HepG2 (cell line): ENCODE measurements around the gene ETV6. TPM values are rescaled to one million over a fixed set of nuclear protein-coding genes. Genes with fewer than 3 reads are reported as not detected.

Experiments
- ATAC-seq: fragments of 200-7000 bp; cut with Tn5 transposase; 3 replicates; pipeline ENCODE4 v1.9.1; 2020; ENCODE audit warnings: mild to moderate bottlenecking, moderate library complexity
- BruUV-seq: library from RNA; stranded (reverse); fragments of 400-500 nt; replicated peaks from 2 replicates; lab custom pipeline; 2021; lab: Mats Ljungman, UMichigan
- CTCF ChIA-PET: fragments of 300-600 bp; formaldehyde crosslinking; extraction: SDS; loops from one replicate; lab custom pipeline; 2021; ENCODE audit warnings: low total read pairs, inconsistent platforms, low intra/inter-chr PET ratio; lab: Yijun Ruan, JAX
- POLR2A ChIA-PET: fragments of 350-600 bp; sonication (Branson Sonifier 250); formaldehyde crosslinking; loops from one replicate; lab custom pipeline; 2020; ENCODE audit warnings: antibody characterized with exemption, inconsistent platforms; lab: Yijun Ruan, JAX
- DNase-seq: peaks from one replicate; pipeline ENCODE4 v3.0.0-alpha.2; 2015; ENCODE audit warnings: low spot score
- FAIRE-seq: peaks from 3 replicates; lab custom pipeline; 2011; peaks lifted over from hg19 to GRCh38; lab: Jason Lieb, UNC
- H2AFZ ChIP-seq: one replicate; pipeline ENCODE4 v1.6.1; 2011; ENCODE audit warnings: low read length, inconsistent platforms
- H3K27ac ChIP-seq: fragments of 300-600 bp; 3 replicates; pipeline ENCODE4 v1.8.0; 2011; ENCODE audit warnings: mixed run types, mild to moderate bottlenecking, mixed read lengths, low read length, inconsistent platforms; ENCODE audit not compliant: insufficient read depth; ENCODE audit errors: extremely low read length
- H3K27me3 ChIP-seq, 2 experiments: fragments of 200-600 bp in 1 of 2; 2 replicates in 1 of 2; 3 replicates in 1 of 2; pipeline versions ENCODE4 v1.6.0 to v1.8.0; 2011; ENCODE audit warnings: low read length in 2 of 2, mild to moderate bottlenecking in 2 of 2, moderate library complexity in 2 of 2, inconsistent platforms in 1 of 2; ENCODE audit not compliant: insufficient read depth in 2 of 2, control insufficient read depth in 1 of 2
- H3K36me3 ChIP-seq, 2 experiments: fragments of 200-600 bp in 1 of 2; replicated peaks in 1 of 2; 2 replicates in 1 of 2; 3 replicates in 1 of 2; pipeline versions ENCODE4 v1.5.1 to v1.8.0; 2011; ENCODE audit warnings: low read length in 2 of 2, inconsistent platforms in 1 of 2; ENCODE audit not compliant: insufficient read depth in 2 of 2, control insufficient read depth in 1 of 2
- H3K4me1 ChIP-seq: 2 replicates; pipeline ENCODE4 v1.5.1; 2012; ENCODE audit warnings: low read length, inconsistent platforms; ENCODE audit not compliant: insufficient read depth
- H3K4me2 ChIP-seq: 2 replicates; pipeline ENCODE4 v1.6.0; 2011; ENCODE audit warnings: low read depth, low read length, inconsistent platforms
- H3K4me3 ChIP-seq, 3 experiments: fragments of 200-600 bp in 1 of 3; sonication (generic), shearing (Covaris generic) in 1 of 3; replicated peaks in 1 of 3; 2 replicates each; pipeline ENCODE4 v1.5.1; 2011 to 2016; ENCODE audit warnings: low read length in 3 of 3, inconsistent platforms in 2 of 3, low read depth in 2 of 3, mild to moderate bottlenecking in 2 of 3, control low read depth in 1 of 3, mixed read lengths in 1 of 3; ENCODE audit not compliant: insufficient read depth in 1 of 3
- H3K79me2 ChIP-seq: one replicate; pipeline ENCODE4 v1.6.1; 2011; ENCODE audit warnings: low read length, inconsistent platforms; ENCODE audit not compliant: insufficient read depth
- H3K9ac ChIP-seq: 2 replicates; pipeline ENCODE4 v1.6.0; 2011; ENCODE audit warnings: mild to moderate bottlenecking, low read depth, low read length, inconsistent platforms; ENCODE audit not compliant: insufficient read depth
- H3K9me3 ChIP-seq: 2 replicates; pipeline ENCODE4 v1.5.1; 2012; ENCODE audit warnings: mild to moderate bottlenecking, low read length
- H4K20me1 ChIP-seq: 2 replicates; pipeline ENCODE4 v1.6.0; 2011; ENCODE audit warnings: inconsistent platforms, mild to moderate bottlenecking, low read length, moderate library complexity; ENCODE audit not compliant: insufficient read depth
- CC2D1A ChIP-seq: sonication (generic); formaldehyde crosslinking; IDR thresholded peaks from 2 replicates; pipeline ENCODE4 v1.8.1; 2023; ENCODE audit warnings: mild to moderate bottlenecking, missing genetic modification reagents
- HOXD1 ChIP-seq: sonication (generic); formaldehyde crosslinking; IDR thresholded peaks from 2 replicates; pipeline ENCODE4 v1.5.0; 2020; ENCODE audit warnings: missing genetic modification reagents
- KLF6 ChIP-seq: IDR thresholded peaks from 2 replicates; pipeline ENCODE4 v1.8.0; 2016; ENCODE audit warnings: missing biosample characterization, missing genetic modification reagents
- REL ChIP-seq: sonication (generic); formaldehyde crosslinking; conservative IDR thresholded peaks from 2 replicates; pipeline ENCODE4 v1.8.0; 2022; ENCODE audit warnings: mild to moderate bottlenecking, missing genetic modification reagents, moderate library complexity
- SNAPC2 ChIP-seq: sonication (generic); formaldehyde crosslinking; IDR thresholded peaks from 2 replicates; pipeline ENCODE4 v1.8.1; 2022; ENCODE audit warnings: mild to moderate bottlenecking, missing genetic modification reagents
- SRF ChIP-seq: IDR thresholded peaks from 2 replicates; pipeline ENCODE4 v1.6.1; 2011; ENCODE audit warnings: mild to moderate bottlenecking, low read depth, low read length, moderate library complexity
- U2AF1 ChIP-seq: fragments of 200-400 bp; formaldehyde crosslinking; optimal IDR thresholded peaks from 2 replicates; pipeline ENCODE3; 2017; ENCODE audit warnings: mild to moderate bottlenecking, low read depth, low read length
- ZNF274 ChIP-seq: sonication (generic); formaldehyde crosslinking; IDR thresholded peaks from 2 replicates; pipeline ENCODE4 v1.5.1; 2020; ENCODE audit warnings: mild to moderate bottlenecking, missing genetic modification reagents
- WGBS: methylation state at CpG from one replicate; pipeline ENCODE4 v1.1.6; 2017; ENCODE audit warnings: low lambda C conversion rate; 5-methylcytosine and 5-hydroxymethylcytosine counted together
- in situ Hi-C: cut with HindIII; loops from 2 replicates; pipeline ENCODE4 v1.10.0; 2017; ENCODE audit warnings: low pct_unique_long_range_greater_than_20kb; ENCODE audit not compliant: extremely low pct_ligation_motif_present
- intact Hi-C: fragments of 100-400 bp; cut with micrococcal nuclease; formaldehyde crosslinking; loops from one replicate; pipeline ENCODE4 v1.10.0; 2022; ENCODE audit not compliant: unreplicated experiment
- polyA plus RNA-seq, 8 experiments: library from polyadenylated mRNA; depleted of rRNA in 3 of 8; stranded (reverse) in 7 of 8; unstranded in 1 of 8; fragments of >200 nt; fragmentation: Illumina TruSeq in 4 of 8; extraction: Trizol in 4 of 8; gene quantifications; 2 replicates each; pipeline versions ENCODE4 v1.2.1 to v1.2.3, GENCODE V29; 2011 to 2016; ENCODE audit warnings: low read depth in 4 of 8, missing spikeins in 1 of 8, mixed read lengths in 1 of 8; ENCODE audit not compliant: insufficient read depth in 1 of 8
- total RNA-seq, 5 experiments: library from RNA; depleted of rRNA; stranded (reverse); fragments of >200 nt; fragmentation: Illumina TruSeq; extraction: Trizol; gene quantifications; 2 replicates each; pipeline ENCODE4 v1.2.3, GENCODE V29; 2016; ENCODE audit warnings: low read depth in 1 of 5
- TF ChIP-seq, protein P1 (sequence below): sonication (generic); formaldehyde crosslinking; IDR thresholded peaks from 2 replicates; pipeline ENCODE4 v1.4.0; 2020; ENCODE audit warnings: mild to moderate bottlenecking, missing genetic modification reagents
- TF ChIP-seq, protein P2 (sequence below): sonication (generic); formaldehyde crosslinking; IDR thresholded peaks from 2 replicates; pipeline ENCODE4 v1.4.0; 2020; ENCODE audit warnings: mild to moderate bottlenecking, missing genetic modification reagents
- TF ChIP-seq, protein P3 (sequence below): sonication (generic); formaldehyde crosslinking; IDR thresholded peaks from 2 replicates; pipeline ENCODE4 v1.8.1; 2022; ENCODE audit warnings: low read depth, mild to moderate bottlenecking, missing genetic modification reagents
- TF ChIP-seq, protein P4 (sequence below): sonication (generic); formaldehyde crosslinking; IDR thresholded peaks from 2 replicates; pipeline ENCODE4 v1.4.0; 2020; ENCODE audit warnings: missing genetic modification reagents

ETV6 gene
- total and polyA plus RNA-seq, 2 of the 13 experiments (the other 11 are each of a cell fraction or from before 2014, with no cell fraction given) = 2.2 to 3.0 TPM

DNA sequence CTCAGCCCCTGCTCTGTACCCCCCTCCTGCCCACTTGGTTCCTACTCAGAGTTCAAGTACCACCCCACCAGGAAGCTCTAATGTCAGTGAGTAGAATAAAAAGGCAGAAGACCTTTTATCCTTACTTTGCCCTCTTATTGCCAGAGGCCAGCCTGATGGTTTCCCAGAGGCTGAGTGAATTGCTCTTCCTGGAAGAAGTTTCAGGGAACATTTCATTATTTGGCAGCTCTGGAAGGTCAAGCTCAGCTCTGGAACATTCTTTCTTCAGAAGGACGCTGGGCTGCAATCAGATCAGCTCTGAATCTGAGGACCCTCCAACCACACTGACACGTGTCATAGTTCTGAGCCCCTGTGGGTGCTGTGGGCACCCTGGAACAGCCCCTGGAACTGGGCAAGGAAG, 188.9 kb downstream of the ETV6 start (continued):
- TF ChIP-seq, protein P1, sequence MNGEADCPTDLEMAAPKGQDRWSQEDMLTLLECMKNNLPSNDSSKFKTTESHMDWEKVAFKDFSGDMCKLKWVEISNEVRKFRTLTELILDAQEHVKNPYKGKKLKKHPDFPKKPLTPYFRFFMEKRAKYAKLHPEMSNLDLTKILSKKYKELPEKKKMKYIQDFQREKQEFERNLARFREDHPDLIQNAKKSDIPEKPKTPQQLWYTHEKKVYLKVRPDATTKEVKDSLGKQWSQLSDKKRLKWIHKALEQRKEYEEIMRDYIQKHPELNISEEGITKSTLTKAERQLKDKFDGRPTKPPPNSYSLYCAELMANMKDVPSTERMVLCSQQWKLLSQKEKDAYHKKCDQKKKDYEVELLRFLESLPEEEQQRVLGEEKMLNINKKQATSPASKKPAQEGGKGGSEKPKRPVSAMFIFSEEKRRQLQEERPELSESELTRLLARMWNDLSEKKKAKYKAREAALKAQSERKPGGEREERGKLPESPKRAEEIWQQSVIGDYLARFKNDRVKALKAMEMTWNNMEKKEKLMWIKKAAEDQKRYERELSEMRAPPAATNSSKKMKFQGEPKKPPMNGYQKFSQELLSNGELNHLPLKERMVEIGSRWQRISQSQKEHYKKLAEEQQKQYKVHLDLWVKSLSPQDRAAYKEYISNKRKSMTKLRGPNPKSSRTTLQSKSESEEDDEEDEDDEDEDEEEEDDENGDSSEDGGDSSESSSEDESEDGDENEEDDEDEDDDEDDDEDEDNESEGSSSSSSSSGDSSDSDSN = no peak
- TF ChIP-seq ZNF274 (CRISPR knock-in tag) (no peak), U2AF1 (no peak), HOXD1 (CRISPR knock-in tag) (no peak)

DNA sequence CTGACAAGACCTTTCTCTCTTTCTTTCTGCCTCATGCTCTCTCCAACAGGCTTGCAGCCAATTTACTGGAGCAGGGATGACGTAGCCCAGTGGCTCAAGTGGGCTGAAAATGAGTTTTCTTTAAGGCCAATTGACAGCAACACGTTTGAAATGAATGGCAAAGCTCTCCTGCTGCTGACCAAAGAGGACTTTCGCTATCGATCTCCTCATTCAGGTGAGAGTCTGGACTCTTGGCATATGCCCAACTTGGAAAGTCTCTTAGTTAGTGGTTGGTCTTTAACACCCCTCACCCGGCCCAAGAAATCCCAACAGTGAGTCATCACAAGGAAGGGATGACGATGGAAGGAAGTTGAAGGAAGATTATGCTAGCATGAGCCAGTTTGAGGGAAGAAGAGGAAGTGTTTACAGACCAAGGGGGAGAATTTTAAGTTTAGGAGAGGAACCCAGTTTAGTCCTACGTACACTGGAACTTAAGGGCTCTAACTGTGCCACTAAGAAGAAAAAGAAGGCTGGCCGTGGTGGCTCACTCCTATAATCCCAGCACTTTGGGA, 189.7 kb downstream of the ETV6 start:
- Histone ChIP-seq H4K20me1 (no peaks in the 10 kb centered on the region), H3K4me1 (peaks cover 11% of the 10 kb centered on the region; the same call in 1 of the 2 replicates), H3K79me2 (no peaks in the 10 kb centered on the region), H3K36me3 (no peaks in the 10 kb centered on the region; a peak in 1 of 5 replicates)
- in situ Hi-C loops = no loop called here
- BruUV-seq = no TSS peak
- no peak for ATAC-seq
- TF ChIP-seq KLF6 (CRISPR knock-in tag) = no peak
- no peak for TF ChIP-seq CC2D1A (CRISPR knock-in tag)
- TF ChIP-seq, protein P2, sequence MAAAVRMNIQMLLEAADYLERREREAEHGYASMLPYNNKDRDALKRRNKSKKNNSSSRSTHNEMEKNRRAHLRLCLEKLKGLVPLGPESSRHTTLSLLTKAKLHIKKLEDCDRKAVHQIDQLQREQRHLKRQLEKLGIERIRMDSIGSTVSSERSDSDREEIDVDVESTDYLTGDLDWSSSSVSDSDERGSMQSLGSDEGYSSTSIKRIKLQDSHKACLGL = no peak
- TF ChIP-seq, protein P3, sequence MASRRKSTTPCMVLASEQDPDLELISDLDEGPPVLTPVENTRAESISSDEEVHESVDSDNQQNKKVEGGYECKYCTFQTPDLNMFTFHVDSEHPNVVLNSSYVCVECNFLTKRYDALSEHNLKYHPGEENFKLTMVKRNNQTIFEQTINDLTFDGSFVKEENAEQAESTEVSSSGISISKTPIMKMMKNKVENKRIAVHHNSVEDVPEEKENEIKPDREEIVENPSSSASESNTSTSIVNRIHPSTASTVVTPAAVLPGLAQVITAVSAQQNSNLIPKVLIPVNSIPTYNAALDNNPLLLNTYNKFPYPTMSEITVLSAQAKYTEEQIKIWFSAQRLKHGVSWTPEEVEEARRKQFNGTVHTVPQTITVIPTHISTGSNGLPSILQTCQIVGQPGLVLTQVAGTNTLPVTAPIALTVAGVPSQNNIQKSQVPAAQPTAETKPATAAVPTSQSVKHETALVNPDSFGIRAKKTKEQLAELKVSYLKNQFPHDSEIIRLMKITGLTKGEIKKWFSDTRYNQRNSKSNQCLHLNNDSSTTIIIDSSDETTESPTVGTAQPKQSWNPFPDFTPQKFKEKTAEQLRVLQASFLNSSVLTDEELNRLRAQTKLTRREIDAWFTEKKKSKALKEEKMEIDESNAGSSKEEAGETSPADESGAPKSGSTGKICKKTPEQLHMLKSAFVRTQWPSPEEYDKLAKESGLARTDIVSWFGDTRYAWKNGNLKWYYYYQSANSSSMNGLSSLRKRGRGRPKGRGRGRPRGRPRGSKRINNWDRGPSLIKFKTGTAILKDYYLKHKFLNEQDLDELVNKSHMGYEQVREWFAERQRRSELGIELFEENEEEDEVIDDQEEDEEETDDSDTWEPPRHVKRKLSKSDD = no peak
- no peak for TF ChIP-seq REL
- TF ChIP-seq SRF = no peak
- TF ChIP-seq, protein P4, sequence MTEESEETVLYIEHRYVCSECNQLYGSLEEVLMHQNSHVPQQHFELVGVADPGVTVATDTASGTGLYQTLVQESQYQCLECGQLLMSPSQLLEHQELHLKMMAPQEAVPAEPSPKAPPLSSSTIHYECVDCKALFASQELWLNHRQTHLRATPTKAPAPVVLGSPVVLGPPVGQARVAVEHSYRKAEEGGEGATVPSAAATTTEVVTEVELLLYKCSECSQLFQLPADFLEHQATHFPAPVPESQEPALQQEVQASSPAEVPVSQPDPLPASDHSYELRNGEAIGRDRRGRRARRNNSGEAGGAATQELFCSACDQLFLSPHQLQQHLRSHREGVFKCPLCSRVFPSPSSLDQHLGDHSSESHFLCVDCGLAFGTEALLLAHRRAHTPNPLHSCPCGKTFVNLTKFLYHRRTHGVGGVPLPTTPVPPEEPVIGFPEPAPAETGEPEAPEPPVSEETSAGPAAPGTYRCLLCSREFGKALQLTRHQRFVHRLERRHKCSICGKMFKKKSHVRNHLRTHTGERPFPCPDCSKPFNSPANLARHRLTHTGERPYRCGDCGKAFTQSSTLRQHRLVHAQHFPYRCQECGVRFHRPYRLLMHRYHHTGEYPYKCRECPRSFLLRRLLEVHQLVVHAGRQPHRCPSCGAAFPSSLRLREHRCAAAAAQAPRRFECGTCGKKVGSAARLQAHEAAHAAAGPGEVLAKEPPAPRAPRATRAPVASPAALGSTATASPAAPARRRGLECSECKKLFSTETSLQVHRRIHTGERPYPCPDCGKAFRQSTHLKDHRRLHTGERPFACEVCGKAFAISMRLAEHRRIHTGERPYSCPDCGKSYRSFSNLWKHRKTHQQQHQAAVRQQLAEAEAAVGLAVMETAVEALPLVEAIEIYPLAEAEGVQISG = no peak
- no peak for TF ChIP-seq SNAPC2 (CRISPR knock-in tag)
- TF ChIP-seq, all 625 proteins: peak for 0
- Histone ChIP-seq H3K27me3 (no peaks in the 10 kb centered on the region), H3K9ac (no peak overlapping the region), H3K4me2 (no peak overlapping the region), H3K27ac (no peak overlapping the region), H2AFZ (no peak overlapping the region), H3K4me3 (no peak overlapping the region), H3K9me3 (no peaks in the 10 kb centered on the region)
- intact Hi-C loops = no loop called here
- 93% methylated on average over 8 of the region's 8 CpGs for WGBS
- CTCF ChIA-PET = no interaction called here
- DNase-seq (no peak), FAIRE-seq (no peak)
- POLR2A ChIA-PET = no interaction called here
